ENCODE results near the gene PRKCB.

- TF ChIP-seq CTCF (IDR thresholded peaks at IDR 0.05 in 4 of 5, conservative IDR thresholded peaks at IDR 0.05 in 1 of 5) (no peak), POLR2A (IDR thresholded peaks at IDR 0.05) (no peak)
Observed at GRCh38 chr16:24140730-24141129, 304.9 kb downstream of the PRKCB start.

All from gastrocnemius medialis (tissue), 4 donors.